ENCODE measurements around the gene EEF2.

Gene EEF2

GRCh38 chr19:3983542-3983914 lies 1.7 kb downstream of the EEF2 start:
- Histone ChIP-seq H3K27ac (peak overlapping the region; percentile 95), H3K9me3 (ENCODE audit: severe bottlenecking) (no peaks in the 10 kb centered on the region), H3K4me3 (ENCODE audit: low read depth, low read length) (no peak overlapping the region), H3K36me3 (peaks cover 65% of the 10 kb centered on the region), H3K27me3 (ENCODE audit: insufficient read depth, low read depth, severe bottlenecking) (no peaks in the 10 kb centered on the region)
- no peak for DNase-seq
- TF ChIP-seq, protein P1, sequence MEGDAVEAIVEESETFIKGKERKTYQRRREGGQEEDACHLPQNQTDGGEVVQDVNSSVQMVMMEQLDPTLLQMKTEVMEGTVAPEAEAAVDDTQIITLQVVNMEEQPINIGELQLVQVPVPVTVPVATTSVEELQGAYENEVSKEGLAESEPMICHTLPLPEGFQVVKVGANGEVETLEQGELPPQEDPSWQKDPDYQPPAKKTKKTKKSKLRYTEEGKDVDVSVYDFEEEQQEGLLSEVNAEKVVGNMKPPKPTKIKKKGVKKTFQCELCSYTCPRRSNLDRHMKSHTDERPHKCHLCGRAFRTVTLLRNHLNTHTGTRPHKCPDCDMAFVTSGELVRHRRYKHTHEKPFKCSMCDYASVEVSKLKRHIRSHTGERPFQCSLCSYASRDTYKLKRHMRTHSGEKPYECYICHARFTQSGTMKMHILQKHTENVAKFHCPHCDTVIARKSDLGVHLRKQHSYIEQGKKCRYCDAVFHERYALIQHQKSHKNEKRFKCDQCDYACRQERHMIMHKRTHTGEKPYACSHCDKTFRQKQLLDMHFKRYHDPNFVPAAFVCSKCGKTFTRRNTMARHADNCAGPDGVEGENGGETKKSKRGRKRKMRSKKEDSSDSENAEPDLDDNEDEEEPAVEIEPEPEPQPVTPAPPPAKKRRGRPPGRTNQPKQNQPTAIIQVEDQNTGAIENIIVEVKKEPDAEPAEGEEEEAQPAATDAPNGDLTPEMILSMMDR (IDR thresholded peaks at IDR 0.05; ENCODE audit: low read depth, low read length), result no peak

- no peaks in the 10 kb centered on the region for H3K9me3 ChIP-seq (ENCODE audit: severe bottlenecking)
- H3K4me3 ChIP-seq (ENCODE audit: low read depth, low read length), result no peak overlapping the region
- peaks cover 71% of the 10 kb centered on the region for H3K36me3 ChIP-seq
- DNase-seq, result no peak
- TF ChIP-seq, protein P1 (IDR thresholded peaks at IDR 0.05; ENCODE audit: low read depth, low read length), result no peak
- no peaks in the 10 kb centered on the region for H3K27me3 ChIP-seq (ENCODE audit: insufficient read depth, low read depth, severe bottlenecking)
- H3K27ac ChIP-seq, result peak overlapping the region; percentile 95; the same call in 1 of the 2 replicates
These were observed 2.3 kb downstream of the EEF2 start for GRCh38 chr19:3982701-3983541.

DNA sequence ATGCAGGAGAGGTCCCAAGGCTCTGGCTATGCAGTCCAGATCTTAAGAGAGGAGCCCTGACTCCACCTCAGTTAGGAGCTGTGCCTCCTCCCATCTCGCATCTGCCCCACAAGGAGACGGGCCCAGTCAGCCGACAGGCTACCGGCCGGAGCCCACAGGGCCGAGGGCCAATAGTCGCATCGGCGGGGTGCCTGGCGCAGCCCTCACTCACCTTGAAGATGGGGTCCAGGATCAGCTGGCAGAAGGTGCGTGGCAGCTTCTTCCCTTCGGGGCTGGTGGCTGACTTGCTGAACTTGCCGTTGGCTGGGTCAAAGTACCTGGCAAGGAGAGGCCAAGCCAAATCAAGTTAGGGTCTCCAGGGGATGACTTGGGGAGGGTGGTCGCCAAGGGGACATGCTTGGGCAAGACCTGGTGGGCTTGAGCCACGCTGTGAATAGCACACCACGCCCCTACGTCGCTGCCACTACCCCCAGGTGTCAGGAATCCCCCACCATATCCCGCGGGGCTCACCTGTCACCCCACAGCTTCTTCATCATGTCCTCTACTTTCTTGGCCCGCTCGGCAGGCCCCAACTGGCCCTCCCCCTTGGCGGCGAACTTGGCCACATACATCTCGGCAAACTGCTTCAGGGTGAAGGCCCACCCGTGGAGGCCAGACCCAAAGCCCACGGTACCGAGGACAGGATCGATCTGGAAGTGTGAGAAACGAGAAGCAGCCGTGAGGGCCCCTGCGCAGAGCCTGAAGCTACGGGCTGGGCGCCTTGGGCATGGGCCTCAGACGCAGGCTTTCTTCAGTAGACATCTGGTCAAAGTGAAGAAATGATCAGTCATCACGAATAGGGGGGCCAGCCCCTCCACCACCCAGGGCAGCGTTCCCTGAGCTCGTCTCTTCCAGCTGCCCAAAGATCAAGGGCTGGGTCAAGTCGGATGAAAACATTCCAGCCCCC lies 3.3 kb downstream of the EEF2 start:
- no peak for DNase-seq
- Histone ChIP-seq H3K4me3 (ENCODE audit: low read depth, low read length) (no peak overlapping the region), H3K36me3 (peaks cover 80% of the 10 kb centered on the region), H3K27me3 (ENCODE audit: insufficient read depth, low read depth, severe bottlenecking) (no peaks in the 10 kb centered on the region), H3K27ac (no peak overlapping the region), H3K9me3 (ENCODE audit: severe bottlenecking) (no peaks in the 10 kb centered on the region)
- TF ChIP-seq, protein P1 (IDR thresholded peaks at IDR 0.05; ENCODE audit: low read depth, low read length), result no peak

DNA sequence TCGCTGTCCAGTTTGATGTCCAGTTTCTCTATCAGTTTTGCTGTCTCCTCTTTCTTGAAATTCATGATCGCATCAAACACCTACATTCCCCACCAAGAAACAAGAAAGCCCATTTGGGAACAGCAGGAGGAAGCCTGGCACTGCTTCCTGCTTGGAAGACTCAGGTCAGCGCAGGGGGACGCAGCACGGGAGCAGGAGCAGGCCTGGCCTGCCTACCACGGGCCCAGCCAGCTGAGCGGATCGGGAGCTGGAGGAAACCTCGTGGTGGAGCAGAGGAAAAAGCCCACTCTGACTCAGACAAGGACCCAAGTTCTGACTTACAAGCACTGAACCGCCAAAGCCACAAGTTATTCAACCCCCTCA lies 3.9 kb downstream of the EEF2 start:
- Histone ChIP-seq H3K4me3 (ENCODE audit: low read depth, low read length) (no peak overlapping the region), H3K27me3 (ENCODE audit: insufficient read depth, low read depth, severe bottlenecking) (no peaks in the 10 kb centered on the region), H3K9me3 (ENCODE audit: severe bottlenecking) (no peaks in the 10 kb centered on the region), H3K36me3 (peaks cover 86% of the 10 kb centered on the region), H3K27ac (no peak overlapping the region)
- DNase-seq, result no peak
- TF ChIP-seq, protein P1 (IDR thresholded peaks at IDR 0.05; ENCODE audit: low read depth, low read length), result no peak

- no peaks in the 10 kb centered on the region for H3K27me3 ChIP-seq (ENCODE audit: insufficient read depth, low read depth, severe bottlenecking)
- H3K4me3 ChIP-seq (ENCODE audit: low read depth, low read length), result no peak overlapping the region
- peaks cover 94% of the 10 kb centered on the region for H3K36me3 ChIP-seq
- no peak for DNase-seq
- TF ChIP-seq, protein P1 (IDR thresholded peaks at IDR 0.05; ENCODE audit: low read depth, low read length), result no peak
- H3K9me3 ChIP-seq (ENCODE audit: severe bottlenecking), result no peaks in the 10 kb centered on the region
- H3K27ac ChIP-seq, result no peak overlapping the region
These were observed 4.7 kb downstream of the EEF2 start for GRCh38 chr19:3980353-3981251.

All from WERI-Rb-1 (cell line).